WTC11 (cell line): ENCODE results near the gene FGF3. TPM values are rescaled to one million over a fixed set of nuclear protein-coding genes. Genes with fewer than 3 reads are reported as not detected.

ENCODE experiments used
- ATAC-seq: fragments of 200-7000 bp; cut with Tn5 transposase; 2 replicates; pipeline ENCODE4 v1.10.0; 2021; ENCODE audit warnings: mild to moderate bottlenecking, moderate library complexity
- CTCF ChIA-PET: fragments of 300-600 bp; sonication (Branson Sonifier 250); formaldehyde crosslinking; loops from one replicate; lab custom pipeline; 2021; ENCODE audit warnings: antibody characterized with exemption; lab: Charles Lee
- POLR2A ChIA-PET: fragments of 350-600 bp; sonication (Branson Sonifier 250); formaldehyde crosslinking; loops from one replicate; lab custom pipeline; 2021; ENCODE audit warnings: antibody characterized with exemption; lab: Charles Lee
- DNase-seq: peaks from one replicate; pipeline ENCODE4 v3.0.0; 2021; ENCODE audit warnings: low spot score
- H3K27ac Mint-ChIP-seq: 2 replicates; pipeline ENCODE4 v1.8.0; 2021; ENCODE audit warnings: mixed read lengths
- H3K27me3 Mint-ChIP-seq: 2 replicates; pipeline ENCODE4 v1.8.0; 2021; ENCODE audit warnings: low read depth, mild to moderate bottlenecking, moderate library complexity, mixed read lengths
- H3K36me3 Mint-ChIP-seq: 2 replicates; pipeline ENCODE4 v1.8.0; 2021; ENCODE audit warnings: mixed read lengths
- H3K4me1 Mint-ChIP-seq: 2 replicates; pipeline ENCODE4 v1.8.0; 2022; ENCODE audit warnings: mixed read lengths
- H3K4me3 Mint-ChIP-seq: 2 replicates; pipeline ENCODE4 v1.8.0; 2021; ENCODE audit warnings: mild to moderate bottlenecking, moderate library complexity, mixed read lengths
- H3K9me3 Mint-ChIP-seq: 2 replicates; pipeline ENCODE4 v1.8.0; 2021; ENCODE audit warnings: mixed read lengths
- ATF1 ChIP-seq: sonication (generic); formaldehyde crosslinking; IDR thresholded peaks from 2 replicates; pipeline ENCODE4 v1.8.1; 2023; ENCODE audit warnings: mild to moderate bottlenecking, moderate library complexity, missing genetic modification reagents
- CBFB ChIP-seq: sonication (generic); formaldehyde crosslinking; IDR thresholded peaks from 2 replicates; pipeline ENCODE4 v1.8.1; 2022; ENCODE audit warnings: mild to moderate bottlenecking, low read depth, missing genetic modification reagents
- FOXK1 ChIP-seq: sonication (generic); formaldehyde crosslinking; IDR thresholded peaks from 2 replicates; pipeline ENCODE4 v1.8.0; 2022; ENCODE audit warnings: mild to moderate bottlenecking, moderate library complexity, missing genetic modification reagents
- GABPB1 ChIP-seq: sonication (generic); formaldehyde crosslinking; IDR thresholded peaks from 2 replicates; pipeline ENCODE4 v1.8.1; 2023; ENCODE audit warnings: mild to moderate bottlenecking, missing genetic modification reagents
- KAT7 ChIP-seq: sonication (generic); formaldehyde crosslinking; IDR thresholded peaks from 2 replicates; pipeline ENCODE4 v1.8.1; 2023; ENCODE audit warnings: missing genetic modification reagents, mild to moderate bottlenecking, borderline replicate concordance
- MYBL2 ChIP-seq: sonication (generic); formaldehyde crosslinking; IDR thresholded peaks from 2 replicates; pipeline ENCODE4 v1.8.1; 2023; ENCODE audit warnings: mild to moderate bottlenecking, moderate library complexity, missing genetic modification reagents
- RORB ChIP-seq: fragments of 250-450 bp; sonication (Bioruptor Pico); IDR thresholded peaks from 2 replicates; pipeline ENCODE4 v1.9.0; 2021; ENCODE audit warnings: mild to moderate bottlenecking
- SMAD4 ChIP-seq: sonication (generic); formaldehyde crosslinking; IDR thresholded peaks from 2 replicates; pipeline ENCODE4 v1.8.0; 2022; ENCODE audit warnings: mild to moderate bottlenecking, missing genetic modification reagents
- TEAD4 ChIP-seq: sonication (generic); formaldehyde crosslinking; IDR thresholded peaks from 2 replicates; pipeline ENCODE4 v1.8.0; 2022; ENCODE audit warnings: mild to moderate bottlenecking, missing genetic modification reagents
- ZNF121 ChIP-seq: sonication (generic); formaldehyde crosslinking; IDR thresholded peaks from 2 replicates; pipeline ENCODE4 v1.8.0; 2023; ENCODE audit warnings: missing genetic modification reagents
- ZNF263 ChIP-seq: sonication (generic); formaldehyde crosslinking; IDR thresholded peaks from 2 replicates; pipeline ENCODE4 v1.8.1; 2022; ENCODE audit warnings: low read depth, mild to moderate bottlenecking, moderate library complexity, missing genetic modification reagents
- ZNF317 ChIP-seq: sonication (generic); formaldehyde crosslinking; IDR thresholded peaks from 2 replicates; pipeline ENCODE4 v1.8.1; 2023; ENCODE audit warnings: low read depth, mild to moderate bottlenecking, moderate library complexity, missing genetic modification reagents, borderline replicate concordance
- ZNF396 ChIP-seq: fragments of 250-450 bp; sonication (Bioruptor Pico); IDR thresholded peaks from 2 replicates; pipeline ENCODE4 v1.8.0; 2021; ENCODE audit warnings: mild to moderate bottlenecking, moderate library complexity, borderline replicate concordance
- total RNA-seq: library from RNA; stranded (reverse); gene quantifications from 3 replicates; pipeline ENCODE4 v1.2.3, GENCODE V29; 2021
- TF ChIP-seq, protein P1 (sequence below): fragments of 250-450 bp; sonication (Bioruptor Pico); IDR thresholded peaks from 2 replicates; pipeline ENCODE4 v2.1.2; 2022; ENCODE audit warnings: mild to moderate bottlenecking, moderate library complexity
- TF ChIP-seq, protein P2 (sequence below): sonication (generic); formaldehyde crosslinking; IDR thresholded peaks from 2 replicates; pipeline ENCODE4 v1.8.1; 2023; ENCODE audit warnings: mild to moderate bottlenecking, missing genetic modification reagents, moderate library complexity
- TF ChIP-seq, protein P3 (sequence below): sonication (generic); formaldehyde crosslinking; IDR thresholded peaks from 2 replicates; pipeline ENCODE4 v1.8.1; 2022; ENCODE audit warnings: mild to moderate bottlenecking, missing genetic modification reagents, moderate library complexity, borderline replicate concordance
- TF ChIP-seq, protein P4 (sequence below): sonication (generic); formaldehyde crosslinking; IDR thresholded peaks from 2 replicates; pipeline ENCODE4 v1.8.1; 2023; ENCODE audit warnings: mild to moderate bottlenecking, missing genetic modification reagents, moderate library complexity
- TF ChIP-seq, protein P5 (sequence below): sonication (generic); formaldehyde crosslinking; IDR thresholded peaks from 2 replicates; pipeline ENCODE4 v1.8.1; 2023; ENCODE audit warnings: mild to moderate bottlenecking, moderate library complexity, missing genetic modification reagents
- TF ChIP-seq, protein P6 (sequence below): sonication (generic); formaldehyde crosslinking; IDR thresholded peaks from 2 replicates; pipeline ENCODE4 v1.8.0; 2023; ENCODE audit warnings: missing genetic modification reagents
- TF ChIP-seq, protein P7 (sequence below): sonication (generic); formaldehyde crosslinking; IDR thresholded peaks from 2 replicates; pipeline ENCODE4 v1.8.1; 2022; ENCODE audit warnings: low read depth, mild to moderate bottlenecking, moderate library complexity, missing genetic modification reagents, borderline replicate concordance

The FGF3 gene
- total RNA-seq, 1 experiment from 2014 or later: not detected

DNA sequence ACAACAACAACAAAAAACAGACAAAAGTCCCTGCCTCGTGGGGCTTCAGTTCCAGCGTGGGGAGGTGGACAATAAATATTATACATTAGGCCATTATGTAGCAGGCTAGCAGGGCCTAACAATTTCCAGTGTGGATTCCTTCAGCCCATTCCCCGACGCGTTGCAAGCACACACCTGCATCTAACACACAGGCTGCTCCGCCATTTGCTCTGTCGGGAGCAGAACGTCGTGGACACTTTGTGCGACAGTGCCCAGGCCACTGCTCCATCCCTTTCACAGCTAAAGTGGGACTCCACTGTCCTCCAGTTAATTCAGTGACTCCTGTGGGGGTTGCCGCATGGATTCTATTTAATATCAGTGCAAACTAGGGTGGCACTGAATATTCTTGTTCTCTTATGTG, 10.9 kb upstream of the FGF3 start (continued):
- TF ChIP-seq, protein P1, sequence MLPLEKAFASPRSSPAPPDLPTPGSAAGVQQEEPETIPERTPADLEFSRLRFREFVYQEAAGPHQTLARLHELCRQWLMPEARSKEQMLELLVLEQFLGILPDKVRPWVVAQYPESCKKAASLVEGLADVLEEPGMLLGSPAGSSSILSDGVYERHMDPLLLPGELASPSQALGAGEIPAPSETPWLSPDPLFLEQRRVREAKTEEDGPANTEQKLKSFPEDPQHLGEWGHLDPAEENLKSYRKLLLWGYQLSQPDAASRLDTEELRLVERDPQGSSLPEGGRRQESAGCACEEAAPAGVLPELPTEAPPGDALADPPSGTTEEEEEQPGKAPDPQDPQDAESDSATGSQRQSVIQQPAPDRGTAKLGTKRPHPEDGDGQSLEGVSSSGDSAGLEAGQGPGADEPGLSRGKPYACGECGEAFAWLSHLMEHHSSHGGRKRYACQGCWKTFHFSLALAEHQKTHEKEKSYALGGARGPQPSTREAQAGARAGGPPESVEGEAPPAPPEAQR (CRISPR knock-in tag): no peak
- TF ChIP-seq ZNF121 (CRISPR knock-in tag) (no peak), RORB (CRISPR knock-in tag) (no peak), CBFB (CRISPR knock-in tag) (no peak), GABPB1 (CRISPR knock-in tag) (no peak), SMAD4 (CRISPR knock-in tag) (no peak)
- TF ChIP-seq, protein P2, sequence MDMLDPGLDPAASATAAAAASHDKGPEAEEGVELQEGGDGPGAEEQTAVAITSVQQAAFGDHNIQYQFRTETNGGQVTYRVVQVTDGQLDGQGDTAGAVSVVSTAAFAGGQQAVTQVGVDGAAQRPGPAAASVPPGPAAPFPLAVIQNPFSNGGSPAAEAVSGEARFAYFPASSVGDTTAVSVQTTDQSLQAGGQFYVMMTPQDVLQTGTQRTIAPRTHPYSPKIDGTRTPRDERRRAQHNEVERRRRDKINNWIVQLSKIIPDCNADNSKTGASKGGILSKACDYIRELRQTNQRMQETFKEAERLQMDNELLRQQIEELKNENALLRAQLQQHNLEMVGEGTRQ (CRISPR knock-in tag): no peak
- TF ChIP-seq, protein P3, sequence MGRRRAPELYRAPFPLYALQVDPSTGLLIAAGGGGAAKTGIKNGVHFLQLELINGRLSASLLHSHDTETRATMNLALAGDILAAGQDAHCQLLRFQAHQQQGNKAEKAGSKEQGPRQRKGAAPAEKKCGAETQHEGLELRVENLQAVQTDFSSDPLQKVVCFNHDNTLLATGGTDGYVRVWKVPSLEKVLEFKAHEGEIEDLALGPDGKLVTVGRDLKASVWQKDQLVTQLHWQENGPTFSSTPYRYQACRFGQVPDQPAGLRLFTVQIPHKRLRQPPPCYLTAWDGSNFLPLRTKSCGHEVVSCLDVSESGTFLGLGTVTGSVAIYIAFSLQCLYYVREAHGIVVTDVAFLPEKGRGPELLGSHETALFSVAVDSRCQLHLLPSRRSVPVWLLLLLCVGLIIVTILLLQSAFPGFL (CRISPR knock-in tag): no peak

DNA sequence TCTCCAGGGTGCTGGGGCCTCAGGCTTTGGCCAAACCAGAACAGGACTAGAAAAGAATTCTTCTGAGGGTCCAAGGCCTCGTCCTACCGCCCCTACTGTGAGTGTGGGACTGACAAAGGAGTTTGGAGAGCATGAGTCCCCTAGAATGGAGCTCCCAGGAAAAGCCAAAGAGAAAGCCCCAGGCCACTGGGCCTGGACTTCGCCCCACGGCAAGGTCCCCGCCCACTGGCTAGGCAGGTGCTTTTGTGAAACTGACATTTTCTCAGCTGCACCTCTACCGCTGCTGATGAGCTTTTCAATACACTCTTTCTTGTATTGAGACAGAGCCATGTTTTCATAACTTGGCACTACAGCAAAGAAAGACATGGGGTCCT, 9.7 kb upstream of the FGF3 start:
- Mint-ChIP-seq H3K27me3 (peaks cover 4% of the 10 kb centered on the region), H3K4me1 (peaks cover 28% of the 10 kb centered on the region)
- CTCF ChIA-PET: interaction anchor here (0.9 to 1.4 kb wide), 6 partner anchors 27 to 258 kb away, joined by 3 read pairs; no protein-coding TSS in a partner anchor
- no peak for TF ChIP-seq MYBL2 (CRISPR knock-in tag)
- TF ChIP-seq, protein P4, sequence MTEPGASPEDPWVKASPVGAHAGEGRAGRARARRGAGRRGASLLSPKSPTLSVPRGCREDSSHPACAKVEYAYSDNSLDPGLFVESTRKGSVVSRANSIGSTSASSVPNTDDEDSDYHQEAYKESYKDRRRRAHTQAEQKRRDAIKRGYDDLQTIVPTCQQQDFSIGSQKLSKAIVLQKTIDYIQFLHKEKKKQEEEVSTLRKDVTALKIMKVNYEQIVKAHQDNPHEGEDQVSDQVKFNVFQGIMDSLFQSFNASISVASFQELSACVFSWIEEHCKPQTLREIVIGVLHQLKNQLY: no peak
- TF ChIP-seq KAT7 (CRISPR knock-in tag): no peak
- TF ChIP-seq, protein P5, sequence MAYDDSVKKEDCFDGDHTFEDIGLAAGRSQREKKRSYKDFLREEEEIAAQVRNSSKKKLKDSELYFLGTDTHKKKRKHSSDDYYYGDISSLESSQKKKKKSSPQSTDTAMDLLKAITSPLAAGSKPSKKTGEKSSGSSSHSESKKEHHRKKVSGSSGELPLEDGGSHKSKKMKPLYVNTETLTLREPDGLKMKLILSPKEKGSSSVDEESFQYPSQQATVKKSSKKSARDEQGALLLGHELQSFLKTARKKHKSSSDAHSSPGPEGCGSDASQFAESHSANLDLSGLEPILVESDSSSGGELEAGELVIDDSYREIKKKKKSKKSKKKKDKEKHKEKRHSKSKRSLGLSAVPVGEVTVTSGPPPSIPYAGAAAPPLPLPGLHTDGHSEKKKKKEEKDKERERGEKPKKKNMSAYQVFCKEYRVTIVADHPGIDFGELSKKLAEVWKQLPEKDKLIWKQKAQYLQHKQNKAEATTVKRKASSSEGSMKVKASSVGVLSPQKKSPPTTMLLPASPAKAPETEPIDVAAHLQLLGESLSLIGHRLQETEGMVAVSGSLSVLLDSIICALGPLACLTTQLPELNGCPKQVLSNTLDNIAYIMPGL (CRISPR knock-in tag): no peak
- no peak for TF ChIP-seq ZNF263
- TF ChIP-seq ZNF396 (CRISPR knock-in tag): no peak
- TF ChIP-seq, protein P6, sequence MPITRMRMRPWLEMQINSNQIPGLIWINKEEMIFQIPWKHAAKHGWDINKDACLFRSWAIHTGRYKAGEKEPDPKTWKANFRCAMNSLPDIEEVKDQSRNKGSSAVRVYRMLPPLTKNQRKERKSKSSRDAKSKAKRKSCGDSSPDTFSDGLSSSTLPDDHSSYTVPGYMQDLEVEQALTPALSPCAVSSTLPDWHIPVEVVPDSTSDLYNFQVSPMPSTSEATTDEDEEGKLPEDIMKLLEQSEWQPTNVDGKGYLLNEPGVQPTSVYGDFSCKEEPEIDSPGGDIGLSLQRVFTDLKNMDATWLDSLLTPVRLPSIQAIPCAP (CRISPR knock-in tag): no peak
- no peak for TF ChIP-seq CBFB (CRISPR knock-in tag)
- no peak for TF ChIP-seq ATF1 (CRISPR knock-in tag)
- TF ChIP-seq FOXK1 (CRISPR knock-in tag): no peak
- TF ChIP-seq, protein P7, sequence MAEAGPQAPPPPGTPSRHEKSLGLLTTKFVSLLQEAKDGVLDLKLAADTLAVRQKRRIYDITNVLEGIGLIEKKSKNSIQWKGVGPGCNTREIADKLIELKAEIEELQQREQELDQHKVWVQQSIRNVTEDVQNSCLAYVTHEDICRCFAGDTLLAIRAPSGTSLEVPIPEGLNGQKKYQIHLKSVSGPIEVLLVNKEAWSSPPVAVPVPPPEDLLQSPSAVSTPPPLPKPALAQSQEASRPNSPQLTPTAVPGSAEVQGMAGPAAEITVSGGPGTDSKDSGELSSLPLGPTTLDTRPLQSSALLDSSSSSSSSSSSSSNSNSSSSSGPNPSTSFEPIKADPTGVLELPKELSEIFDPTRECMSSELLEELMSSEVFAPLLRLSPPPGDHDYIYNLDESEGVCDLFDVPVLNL (CRISPR knock-in tag): no peak
- TF ChIP-seq TEAD4 (CRISPR knock-in tag): no peak
- TF ChIP-seq ZNF317: no peak
- TF ChIP-seq, all 79 proteins: peak for 0
- Mint-ChIP-seq H3K4me3 (no peak overlapping the region), H3K9me3 (no peaks in the 10 kb centered on the region), H3K36me3 (no peaks in the 10 kb centered on the region), H3K27ac (no peak overlapping the region)
- ATAC-seq (no peak), DNase-seq (no peak)
- POLR2A ChIA-PET: no interaction called here
